Embryonic facial prominence (tissue), 1 donor: Measurements from ENCODE around the gene GAP43.

Source experiments
- DNase-seq: peaks from one replicate; pipeline ENCODE4 v3.0.0-alpha.2; 2016; ENCODE audit errors: extremely low spot score

The GAP43 gene

GRCh38 chr3:115766587-115767482, 143.5 kb downstream of the GAP43 start:
- DNase-seq, result no peak

GRCh38 chr3:115768661-115769060, 145.4 kb downstream of the GAP43 start:
- DNase-seq, result no peak
